A673 (cell line): Measurements from ENCODE around the gene MED28. TPM values are rescaled to one million over a fixed set of nuclear protein-coding genes. Genes with fewer than 3 reads are reported as not detected.
"Not testable (repeated sequence)": the region's sequence is repeated elsewhere in the genome, so short reads cannot be mapped to it uniquely, and the experiment has no call there.

Source experiments
- BruUV-seq: library from RNA; stranded (reverse); fragments of 400-500 nt; replicated peaks from 2 replicates; lab custom pipeline; 2021; lab: Mats Ljungman, UMichigan
- CTCF ChIA-PET: fragments of 300-600 bp; sonication (Branson Sonifier 250); formaldehyde crosslinking; loops from one replicate; lab custom pipeline; 2022; ENCODE audit warnings: antibody characterized with exemption; lab: Charles Lee
- POLR2A ChIA-PET: fragments of 300-600 bp; sonication (Branson Sonifier 250); formaldehyde crosslinking; loops from one replicate; lab custom pipeline; 2022; ENCODE audit warnings: antibody characterized with exemption; ENCODE audit not compliant: low non-redundant PET; lab: Charles Lee
- DNase-seq: peaks from one replicate; pipeline ENCODE4 v3.0.0-alpha.2; 2015; ENCODE audit warnings: low spot score
- H3K27ac ChIP-seq: fragments of 200-600 bp; sonication (generic); 2 replicates; pipeline ENCODE4 v1.5.1; 2016; ENCODE audit warnings: mixed run types, low read depth, mild to moderate bottlenecking, mixed read lengths, antibody characterized with exemption, low read length; ENCODE audit not compliant: poor library complexity, severe bottlenecking
- H3K27me3 ChIP-seq: fragments of 200-600 bp; sonication (generic); replicated peaks from 2 replicates; pipeline ENCODE4 v1.6.1; 2017; ENCODE audit warnings: mixed run types, low read depth, mild to moderate bottlenecking, mixed read lengths, antibody characterized with exemption, low read length; ENCODE audit not compliant: insufficient read depth, poor library complexity
- H3K36me3 ChIP-seq: fragments of 200-600 bp; sonication (generic); 2 replicates; pipeline ENCODE4 v1.6.1; 2016; ENCODE audit warnings: mixed run types, mild to moderate bottlenecking, mixed read lengths, antibody characterized with exemption, low read length; ENCODE audit not compliant: insufficient read depth, poor library complexity, severe bottlenecking
- H3K4me1 ChIP-seq: fragments of 200-600 bp; sonication (generic); 2 replicates; pipeline ENCODE4 v1.6.1; 2017; ENCODE audit warnings: mixed run types, mild to moderate bottlenecking, mixed read lengths, antibody characterized with exemption, low read length; ENCODE audit not compliant: insufficient read depth, poor library complexity, severe bottlenecking
- H3K4me3 ChIP-seq: fragments of 200-600 bp; sonication (generic); 2 replicates; pipeline ENCODE4 v1.5.1; 2016; ENCODE audit warnings: low read depth, mixed run types, mild to moderate bottlenecking, mixed read lengths, low read length; ENCODE audit not compliant: poor library complexity, severe bottlenecking
- H3K9me3 ChIP-seq: fragments of 200-600 bp; sonication (generic); 2 replicates; pipeline ENCODE4 v1.6.1; 2016; ENCODE audit warnings: mixed run types, low read depth, mild to moderate bottlenecking, mixed read lengths, antibody characterized with exemption, low read length; ENCODE audit not compliant: poor library complexity, severe bottlenecking
- CTCF ChIP-seq: fragments of 300-800, 200-600 bp; sonication (generic); conservative IDR thresholded peaks from 2 replicates; pipeline ENCODE4 v1.5.1; 2017; ENCODE audit warnings: low read depth, mild to moderate bottlenecking, antibody characterized with exemption, low read length, moderate library complexity, mixed read lengths
- EZH2 ChIP-seq: fragments of 200-600 bp; sonication (generic); IDR thresholded peaks from 2 replicates; pipeline ENCODE4 v1.6.1; 2017; ENCODE audit warnings: borderline replicate concordance, low read depth, mild to moderate bottlenecking, mixed read lengths, antibody characterized with exemption, low read length; ENCODE audit not compliant: poor library complexity, severe bottlenecking
- intact Hi-C: fragments of 100-400 bp; cut with micrococcal nuclease; formaldehyde crosslinking; loops from one replicate; pipeline ENCODE4 v1.10.0; 2022; ENCODE audit not compliant: unreplicated experiment
- total RNA-seq: library from RNA; stranded (reverse); gene quantifications from 2 replicates; pipeline ENCODE4 v1.2.3, GENCODE V29; 2021

MED28 gene
- total RNA-seq, 1 experiment from 2014 or later, result 46.6 TPM

- Histone ChIP-seq H3K36me3 (no peaks in the 10 kb centered on the region), H3K4me3 (no peak overlapping the region), H3K27ac (no peak overlapping the region), H3K4me1 (no peaks in the 10 kb centered on the region), H3K27me3 (no peaks in the 10 kb centered on the region), H3K9me3 (no peaks in the 10 kb centered on the region)
- intact Hi-C loops, result no loop called here
- no peak for TF ChIP-seq CTCF
- no peak for TF ChIP-seq EZH2
- DNase-seq, result no peak
- no TSS peak for BruUV-seq
- ChIA-PET POLR2A (no interaction called here), CTCF (no interaction called here)
Observed at GRCh38 chr4:17574206-17574605, 40.2 kb upstream of the MED28 start.

- H3K9me3 ChIP-seq, H3K4me3 ChIP-seq, H3K27me3 ChIP-seq, BruUV-seq, H3K36me3 ChIP-seq, intact Hi-C loops, DNase-seq, H3K4me1 ChIP-seq, CTCF ChIA-PET, H3K27ac ChIP-seq: not testable (repeated sequence)
- POLR2A ChIA-PET, result interaction anchor here (0.9 kb wide), 1 partner anchor 12 kb away, joined by 7 read pairs; no protein-coding TSS in a partner anchor
Observed at GRCh38 chr4:17575177-17575576, 39.3 kb upstream of the MED28 start.

- no peaks in the 10 kb centered on the region for H3K9me3 ChIP-seq
- H3K27ac ChIP-seq, result peak within 1 kb of the TSS; percentile 86
- intact Hi-C loops, result no loop called here
- BruUV-seq, result no TSS peak
- H3K36me3 ChIP-seq, result peaks cover 5% of the 10 kb centered on the region
- CTCF ChIA-PET, result no interaction called here
- no peaks in the 10 kb centered on the region for H3K4me1 ChIP-seq
- H3K27me3 ChIP-seq, result no peaks in the 10 kb centered on the region
- H3K4me3 ChIP-seq, result peak within 1 kb of the TSS; percentile 69
- TF ChIP-seq EZH2 (no peak), CTCF (no peak)
- POLR2A ChIA-PET, result no interaction called here
- peak; percentile 95 for DNase-seq
Observed at GRCh38 chr4:17576932-17577664, 37.3 kb upstream of the MED28 start, which contains the start of gene LAP3. Gene LAP3, plus strand, starts transcription at chr4:17577198. Its CDS starts 268 bp downstream, at chr4:17577466.
